ENCODE results near the gene ASIC1.

- TF ChIP-seq EP300 (IDR thresholded peaks at IDR 0.05): no peak
- TF ChIP-seq, protein P1, sequence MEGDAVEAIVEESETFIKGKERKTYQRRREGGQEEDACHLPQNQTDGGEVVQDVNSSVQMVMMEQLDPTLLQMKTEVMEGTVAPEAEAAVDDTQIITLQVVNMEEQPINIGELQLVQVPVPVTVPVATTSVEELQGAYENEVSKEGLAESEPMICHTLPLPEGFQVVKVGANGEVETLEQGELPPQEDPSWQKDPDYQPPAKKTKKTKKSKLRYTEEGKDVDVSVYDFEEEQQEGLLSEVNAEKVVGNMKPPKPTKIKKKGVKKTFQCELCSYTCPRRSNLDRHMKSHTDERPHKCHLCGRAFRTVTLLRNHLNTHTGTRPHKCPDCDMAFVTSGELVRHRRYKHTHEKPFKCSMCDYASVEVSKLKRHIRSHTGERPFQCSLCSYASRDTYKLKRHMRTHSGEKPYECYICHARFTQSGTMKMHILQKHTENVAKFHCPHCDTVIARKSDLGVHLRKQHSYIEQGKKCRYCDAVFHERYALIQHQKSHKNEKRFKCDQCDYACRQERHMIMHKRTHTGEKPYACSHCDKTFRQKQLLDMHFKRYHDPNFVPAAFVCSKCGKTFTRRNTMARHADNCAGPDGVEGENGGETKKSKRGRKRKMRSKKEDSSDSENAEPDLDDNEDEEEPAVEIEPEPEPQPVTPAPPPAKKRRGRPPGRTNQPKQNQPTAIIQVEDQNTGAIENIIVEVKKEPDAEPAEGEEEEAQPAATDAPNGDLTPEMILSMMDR (IDR thresholded peaks at IDR 0.05): no peak
- TF ChIP-seq POLR2A (IDR thresholded peaks at IDR 0.05): no peak
- TF ChIP-seq POLR2AphosphoS5 (IDR thresholded peaks at IDR 0.05): no peak
These were observed 43.8 kb upstream of the ASIC1 start for GRCh38 chr12:50013361-50014147.

Measured in stomach (tissue), 4 donors.